HG03354 (cell line): ENCODE measurements around the gene LONP2.
A peak's percentile ranks its signal among the peaks of the same experiment; 100 is the strongest.
"Not testable (repeated sequence)": the region's sequence is repeated elsewhere in the genome, so short reads cannot be mapped to it uniquely, and the experiment has no call there.

Source experiments
- ATAC-seq: cut with Tn5 transposase; IDR thresholded peaks from one replicate; pipeline ENCODE4 v1.9.1; 2021; ENCODE audit warnings: mild to moderate bottlenecking; ENCODE audit not compliant: unreplicated experiment, poor library complexity, severe bottlenecking

The LONP2 gene

GRCh38 chr16:48361012-48361411 lies 116.9 kb downstream of the LONP2 start:
- ATAC-seq = no peak

- no peak for ATAC-seq
These were observed 117.5 kb downstream of the LONP2 start for GRCh38 chr16:48361540-48362144.

- ATAC-seq = no peak
These were observed 121.0 kb downstream of the LONP2 start for GRCh38 chr16:48365025-48365600.

- ATAC-seq = peak; percentile 93
These were observed 121.6 kb downstream of the LONP2 start for GRCh38 chr16:48365601-48366164.

- ATAC-seq = peak; percentile 76
These were observed 122.3 kb downstream of the LONP2 start for GRCh38 chr16:48366165-48367093.

- no peak for ATAC-seq
These were observed 123.4 kb downstream of the LONP2 start for GRCh38 chr16:48367441-48368049.

- ATAC-seq = no peak
These were observed 125.7 kb downstream of the LONP2 start for GRCh38 chr16:48369765-48370164.

GRCh38 chr16:48370229-48370628 lies 126.1 kb downstream of the LONP2 start:
- ATAC-seq = no peak

GRCh38 chr16:48370668-48371392 lies 126.7 kb downstream of the LONP2 start:
- ATAC-seq = not testable (repeated sequence)

DNA sequence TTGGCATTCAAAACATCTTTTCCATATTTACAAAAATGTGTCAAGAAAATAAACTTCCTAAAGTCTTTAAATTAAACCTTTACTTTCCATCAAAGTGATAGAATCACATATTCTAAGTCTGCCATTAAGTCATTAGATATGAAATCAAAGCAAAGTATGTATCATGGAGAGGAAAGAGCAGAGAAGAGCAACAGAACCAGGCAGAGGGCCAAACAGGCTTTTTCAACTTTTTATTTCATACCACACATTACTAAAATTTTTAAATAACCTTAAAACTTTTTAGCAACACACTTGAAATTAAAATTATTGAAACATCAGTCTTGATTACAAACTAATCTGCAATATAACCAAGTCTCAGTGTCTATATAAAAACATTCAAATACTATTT lies 127.3 kb downstream of the LONP2 start:
- no peak for ATAC-seq

DNA sequence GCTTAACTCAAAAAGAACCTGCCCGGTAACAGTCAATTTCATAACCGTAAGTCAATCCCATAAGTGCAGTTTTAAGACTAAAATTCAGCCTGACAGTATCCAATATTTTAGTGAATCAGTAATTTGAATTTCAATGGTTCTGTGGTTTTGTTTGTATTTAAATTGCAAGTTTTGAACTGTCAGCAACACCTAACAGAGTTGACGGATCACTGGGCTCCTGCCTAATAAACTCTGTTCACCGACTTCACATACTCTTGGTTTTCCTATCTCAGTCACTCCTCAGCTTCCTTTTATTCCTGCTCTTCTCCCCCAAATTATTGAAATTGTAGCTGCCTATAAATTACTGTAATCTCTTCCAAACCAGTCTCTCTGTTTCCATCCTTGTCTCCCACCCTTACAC lies 128.6 kb downstream of the LONP2 start:
- no peak for ATAC-seq

DNA sequence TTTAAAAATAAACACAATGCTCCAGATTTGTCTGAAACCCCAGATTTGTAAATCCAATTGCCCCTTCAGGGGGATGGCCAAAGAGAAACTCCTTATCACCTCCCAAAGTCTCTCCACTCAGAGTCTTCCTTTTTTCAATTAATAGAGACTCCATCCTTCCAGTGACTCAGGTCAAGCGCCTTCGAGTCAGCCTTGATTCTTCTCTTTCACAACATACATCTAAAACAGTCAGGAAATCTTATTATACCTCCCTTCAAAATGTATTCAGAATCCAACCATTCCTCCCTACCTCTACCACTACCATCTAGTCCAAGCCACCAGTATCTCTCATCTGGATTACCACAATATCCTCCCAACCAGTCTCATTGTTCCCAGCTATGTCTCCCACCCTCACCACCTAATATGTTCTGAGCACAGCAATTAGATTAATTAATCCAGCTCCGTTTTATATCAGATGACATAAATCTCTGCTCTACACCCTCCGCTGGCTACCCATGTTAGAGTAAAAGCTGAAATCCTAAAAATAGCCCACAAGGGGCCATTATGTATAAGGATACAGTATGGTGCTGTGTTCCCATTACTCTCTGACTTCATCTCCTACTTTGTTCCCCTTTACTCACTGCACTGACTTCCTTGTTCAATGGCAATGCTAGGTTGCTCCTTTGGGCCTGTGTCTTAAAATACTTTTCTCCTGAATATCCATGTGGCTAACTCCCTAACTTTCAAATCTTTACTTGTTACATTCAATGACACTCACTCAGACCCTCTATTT lies 129.3 kb downstream of the LONP2 start:
- ATAC-seq = no peak

DNA sequence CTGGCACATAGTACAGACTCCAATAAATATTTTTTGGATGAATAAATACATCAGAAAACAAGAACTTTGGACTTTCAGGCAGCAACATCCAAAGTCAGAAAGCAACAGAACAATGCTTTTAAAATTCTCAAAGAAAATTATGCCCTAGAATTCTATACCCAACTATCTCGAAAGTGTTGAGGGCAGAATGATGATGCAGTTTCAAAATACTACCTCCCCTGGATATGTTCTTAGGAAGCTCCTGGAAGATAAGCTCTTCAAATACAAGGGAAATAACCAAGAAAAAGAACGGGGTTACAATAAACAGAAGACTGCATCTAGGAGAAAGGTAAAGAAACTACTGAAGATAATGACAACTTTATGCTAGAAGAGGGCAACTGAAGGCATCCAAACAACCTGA lies 130.2 kb downstream of the LONP2 start:
- ATAC-seq = no peak

DNA sequence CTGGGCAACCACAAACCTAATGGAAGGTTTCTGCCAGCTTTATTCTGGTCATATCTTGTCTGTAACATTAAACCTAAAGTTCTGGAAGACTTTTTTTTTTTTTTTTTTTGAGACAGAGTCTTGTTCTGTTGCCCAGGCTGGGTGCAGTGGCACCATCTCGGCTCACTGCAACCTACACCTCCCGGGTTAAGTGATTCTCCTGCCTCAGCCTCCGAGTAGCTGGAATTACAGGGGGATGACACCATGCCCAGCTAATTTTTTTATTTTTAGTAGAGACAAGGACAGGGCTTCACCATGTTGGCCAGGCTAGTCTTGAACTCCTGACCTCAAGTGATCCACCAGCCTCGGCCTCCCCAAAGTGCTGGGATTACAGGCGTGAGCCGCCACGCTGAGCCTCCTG lies 133.2 kb downstream of the LONP2 start:
- ATAC-seq = not testable (repeated sequence)

DNA sequence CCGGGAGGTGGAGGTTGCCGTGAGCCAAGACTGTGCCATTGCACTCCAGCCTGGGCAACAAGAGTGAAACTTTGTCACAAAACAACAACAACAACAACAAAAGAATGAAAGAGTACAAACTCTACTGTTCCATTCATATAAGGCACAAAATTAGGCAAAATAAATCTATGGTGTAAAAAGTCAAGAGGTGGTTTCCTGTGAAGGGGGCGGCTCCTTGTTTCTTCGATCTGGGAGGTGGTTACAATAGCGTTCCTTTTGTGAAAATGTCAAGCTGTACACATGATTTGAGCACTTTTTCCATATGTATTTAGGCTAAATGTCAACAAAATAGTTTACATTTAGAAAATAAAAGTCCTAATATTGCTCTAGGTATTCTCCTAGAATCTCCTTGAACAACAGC lies 134.2 kb downstream of the LONP2 start:
- ATAC-seq = no peak

- ATAC-seq = no peak
These were observed 134.7 kb downstream of the LONP2 start for GRCh38 chr16:48378836-48379235.

- ATAC-seq = no peak
These were observed 137.1 kb downstream of the LONP2 start for GRCh38 chr16:48381201-48381600.

DNA sequence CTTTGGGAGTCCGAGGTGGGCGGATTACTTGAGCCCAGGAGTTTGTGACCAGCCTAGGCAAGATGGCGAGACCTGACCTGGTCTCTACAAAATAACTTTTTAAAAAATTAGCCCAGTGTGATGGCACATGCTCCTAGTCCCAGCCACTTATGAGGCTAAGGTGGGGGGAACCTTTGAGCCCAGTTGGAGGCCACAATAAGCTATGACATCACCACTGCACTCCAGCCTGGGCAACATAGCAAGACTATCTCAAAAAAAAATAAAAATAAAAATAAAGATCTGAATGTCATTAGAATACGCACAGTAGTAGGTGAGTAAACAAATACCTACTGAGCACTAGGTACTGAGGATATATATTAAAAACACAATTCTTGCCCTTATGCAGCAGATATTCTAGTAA lies 138.0 kb downstream of the LONP2 start:
- no peak for ATAC-seq
